Ureter (tissue), 1 donor: ENCODE measurements around the gene RYR3. TPM values are rescaled to one million over a fixed set of nuclear protein-coding genes. Genes with fewer than 3 reads are reported as not detected.

Experiments used
- DNase-seq: peaks from one replicate; pipeline ENCODE4 v3.0.0-alpha.2; 2020; ENCODE audit warnings: low spot score
- total RNA-seq: library from RNA; stranded (reverse); gene quantifications from one replicate; pipeline ENCODE4 v1.2.4, GENCODE V29; 2023
- donor health status: DM: yes; HTN: yes; CAD: no.

RYR3 gene
- total RNA-seq = 10.6 TPM

GRCh38 chr15:33310481-33311311, at the start of gene RYR3:
TSS of gene RYR3 (plus strand) at chr15:33310967. CDS start at chr15:33311046, 79 bp downstream.
- peak; percentile 44 for DNase-seq

GRCh38 chr15:33262306-33262705, 48.5 kb upstream of the RYR3 start:
- DNase-seq = no peak

GRCh38 chr15:33277689-33278088, 33.1 kb upstream of the RYR3 start:
- no peak for DNase-seq

- no peak for DNase-seq
Measured at GRCh38 chr15:33278816-33279612, 31.8 kb upstream of the RYR3 start.

- DNase-seq = no peak
Measured at GRCh38 chr15:33279613-33280205, 31.1 kb upstream of the RYR3 start.

GRCh38 chr15:33282226-33283020, 28.3 kb upstream of the RYR3 start:
- no peak for DNase-seq

GRCh38 chr15:33283576-33283975, 27.2 kb upstream of the RYR3 start:
- DNase-seq = no peak

- DNase-seq = no peak
Measured at GRCh38 chr15:33284336-33284735, 26.4 kb upstream of the RYR3 start.

- no peak for DNase-seq
Measured at GRCh38 chr15:33292717-33293307, 18.0 kb upstream of the RYR3 start.

GRCh38 chr15:33293713-33294334, 16.9 kb upstream of the RYR3 start:
- no peak for DNase-seq

- DNase-seq = no peak
Measured at GRCh38 chr15:33296050-33296449, 14.7 kb upstream of the RYR3 start.

GRCh38 chr15:33296856-33297255, 13.9 kb upstream of the RYR3 start:
- no peak for DNase-seq

- DNase-seq = no peak
Measured at GRCh38 chr15:33298631-33299030, 12.1 kb upstream of the RYR3 start.

- no peak for DNase-seq
Measured at GRCh38 chr15:33304924-33305323, 5.8 kb upstream of the RYR3 start.

- no peak for DNase-seq
Measured at GRCh38 chr15:33309602-33310276, 1.0 kb upstream of the RYR3 start.

GRCh38 chr15:33311312-33311971, 675 bp downstream of the RYR3 start:
- DNase-seq = no peak

GRCh38 chr15:33313491-33313890, 2.7 kb downstream of the RYR3 start:
- no peak for DNase-seq

- no peak for DNase-seq
Measured at GRCh38 chr15:33314069-33314468, 3.3 kb downstream of the RYR3 start.

- no peak for DNase-seq
Measured at GRCh38 chr15:33315044-33315443, 4.3 kb downstream of the RYR3 start.

- no peak for DNase-seq
Measured at GRCh38 chr15:33317896-33318295, 7.1 kb downstream of the RYR3 start.
